CD14-positive monocyte (primary cell): ENCODE data around the gene SCN2B. TPM values are rescaled to one million over a fixed set of nuclear protein-coding genes. Genes with fewer than 3 reads are reported as not detected.

Experiments
- DNase-seq, 3 donors: peaks; one replicate each; pipeline ENCODE4 v3.0.0-alpha.2; 2011 to 2022
- H2AFZ ChIP-seq: 2 replicates; pipeline ENCODE4 v1.6.0; 2012; ENCODE audit warnings: mild to moderate bottlenecking, low read depth, low read length, inconsistent platforms; ENCODE audit not compliant: insufficient read depth, poor library complexity, severe bottlenecking
- H3K27ac ChIP-seq, 2 donors: 1 replicate in 1 of 2; 2 replicates in 1 of 2; pipeline ENCODE4 v1.5.1; 2012 to 2013; ENCODE audit warnings: low read length in 2 of 2, control low read depth in 1 of 2, inconsistent platforms in 1 of 2, low read depth in 1 of 2, mild to moderate bottlenecking in 1 of 2
- H3K27me3 ChIP-seq, 2 donors: one replicate each; pipeline versions ENCODE4 v1.6.0 to v1.6.1; 2011 to 2013; ENCODE audit warnings: low read length in 2 of 2; ENCODE audit not compliant: control insufficient read depth in 2 of 2, insufficient read depth in 2 of 2
- H3K36me3 ChIP-seq, 2 donors: replicated peaks in 1 of 2; 1 replicate in 1 of 2; 2 replicates in 1 of 2; pipeline versions ENCODE4 v1.5.1 to v1.6.1; 2012 to 2013; ENCODE audit warnings: low read length in 2 of 2, control low read depth in 1 of 2, inconsistent platforms in 1 of 2, mild to moderate bottlenecking in 1 of 2; ENCODE audit not compliant: insufficient read depth in 2 of 2, control insufficient read depth in 1 of 2
- H3K4me1 ChIP-seq, 2 donors: 1 replicate in 1 of 2; 2 replicates in 1 of 2; pipeline versions ENCODE4 v1.5.1 to v1.6.1; 2012 to 2013; ENCODE audit warnings: low read length in 2 of 2, control low read depth in 1 of 2, inconsistent platforms in 1 of 2, mild to moderate bottlenecking in 1 of 2, moderate library complexity in 1 of 2; ENCODE audit not compliant: insufficient read depth in 2 of 2, control insufficient read depth in 1 of 2
- H3K4me2 ChIP-seq: replicated peaks from 2 replicates; pipeline ENCODE3; 2012; ENCODE audit warnings: low read length, moderate library complexity, mild to moderate bottlenecking; ENCODE audit not compliant: poor library complexity, severe bottlenecking; ENCODE audit errors: extremely low read depth
- H3K4me3 ChIP-seq, 3 experiments: fragments of 200-600 bp in 1 of 3; sonication (generic) in 1 of 3; replicated peaks in 1 of 3; 1 replicate in 2 of 3; 2 replicates in 1 of 3; pipeline ENCODE4 v1.5.1; 2011 to 2013; ENCODE audit warnings: low read length in 3 of 3, mild to moderate bottlenecking in 3 of 3, control low read depth in 2 of 3, low read depth in 2 of 3, inconsistent platforms in 1 of 3, moderate library complexity in 1 of 3
- H3K79me2 ChIP-seq: 2 replicates; pipeline ENCODE4 v1.6.0; 2012; ENCODE audit warnings: mild to moderate bottlenecking, control low read depth, inconsistent platforms, low read length, moderate library complexity; ENCODE audit not compliant: insufficient read depth
- H3K9ac ChIP-seq: 2 replicates; pipeline ENCODE4 v1.6.0; 2017; ENCODE audit warnings: low read length, mild to moderate bottlenecking; ENCODE audit not compliant: insufficient read depth, poor library complexity, severe bottlenecking
- H3K9me3 ChIP-seq, 2 donors: replicated peaks in 1 of 2; 1 replicate in 1 of 2; 2 replicates in 1 of 2; pipeline versions ENCODE4 v1.5.1 to v1.6.1; 2012 to 2013; ENCODE audit warnings: low read length in 2 of 2, control low read depth in 1 of 2; ENCODE audit not compliant: control insufficient read depth in 1 of 2, insufficient read depth in 1 of 2
- H4K20me1 ChIP-seq: 2 replicates; pipeline ENCODE4 v1.6.0; 2012; ENCODE audit warnings: mild to moderate bottlenecking, low read length, control low read depth, moderate library complexity; ENCODE audit not compliant: insufficient read depth
- H3K27ac Mint-ChIP-seq, 7 donors: one replicate each; pipeline ENCODE4 v1.8.0; 2020; ENCODE audit warnings: mild to moderate bottlenecking in 7 of 7, mixed read lengths in 7 of 7, moderate library complexity in 6 of 7, inconsistent platforms in 2 of 7
- H3K27me3 Mint-ChIP-seq, 3 donors: one replicate each; pipeline ENCODE4 v1.8.0; 2021 to 2022; ENCODE audit warnings: low read depth in 3 of 3, mild to moderate bottlenecking in 3 of 3, mixed read lengths in 3 of 3, moderate library complexity in 3 of 3, inconsistent platforms in 1 of 3
- H3K36me3 Mint-ChIP-seq, 2 donors: one replicate each; pipeline ENCODE4 v1.8.0; 2020; ENCODE audit warnings: mixed read lengths in 2 of 2, inconsistent platforms in 1 of 2, mild to moderate bottlenecking in 1 of 2
- H3K4me1 Mint-ChIP-seq: one replicate; pipeline ENCODE4 v1.8.0; 2020; ENCODE audit warnings: mild to moderate bottlenecking, mixed read lengths
- H3K4me3 Mint-ChIP-seq, 2 donors: one replicate each; pipeline ENCODE4 v1.8.0; 2020; ENCODE audit warnings: mild to moderate bottlenecking in 2 of 2, mixed read lengths in 2 of 2, moderate library complexity in 1 of 2
- H3K9me3 Mint-ChIP-seq, 7 donors: one replicate each; pipeline ENCODE4 v1.8.0; 2020 to 2022; ENCODE audit warnings: mixed read lengths in 7 of 7, mild to moderate bottlenecking in 6 of 7, moderate library complexity in 6 of 7, inconsistent platforms in 2 of 7
- WGBS: methylation state at CpG from one replicate; pipeline ENCODE4 v1.1.5; 2013; ENCODE audit warnings: missing lambda C conversion rate; ENCODE audit not compliant: insufficient coverage; 5-methylcytosine and 5-hydroxymethylcytosine counted together
- intact Hi-C, 2 donors: fragments of 100-400 bp; cut with micrococcal nuclease; formaldehyde crosslinking; loops; one replicate each; pipeline versions ENCODE4 v1.15.0 to v1.15.1; 2023
- polyA plus RNA-seq, 3 donors: library from polyadenylated mRNA; depleted of rRNA in 1 of 3; unstranded in 2 of 3; stranded (reverse) in 1 of 3; fragments of 300-500 nt in 2 of 3; fragments of >200 nt in 1 of 3; fragmentation: Illumina TruSeq in 2 of 3; gene quantifications; 1 replicate in 2 of 3; 2 replicates in 1 of 3; pipeline ENCODE4 v1.2.3, GENCODE V29; 2012 to 2021
- TF ChIP-seq, protein P1 (sequence below): fragments of 200-600 bp; IDR thresholded peaks from one replicate; pipeline ENCODE4 v1.8.0; 2022; ENCODE audit warnings: antibody characterized with exemption, mild to moderate bottlenecking

Gene SCN2B
- polyA plus RNA-seq, 3 donors: 0.01 TPM; not detected in 2

DNA sequence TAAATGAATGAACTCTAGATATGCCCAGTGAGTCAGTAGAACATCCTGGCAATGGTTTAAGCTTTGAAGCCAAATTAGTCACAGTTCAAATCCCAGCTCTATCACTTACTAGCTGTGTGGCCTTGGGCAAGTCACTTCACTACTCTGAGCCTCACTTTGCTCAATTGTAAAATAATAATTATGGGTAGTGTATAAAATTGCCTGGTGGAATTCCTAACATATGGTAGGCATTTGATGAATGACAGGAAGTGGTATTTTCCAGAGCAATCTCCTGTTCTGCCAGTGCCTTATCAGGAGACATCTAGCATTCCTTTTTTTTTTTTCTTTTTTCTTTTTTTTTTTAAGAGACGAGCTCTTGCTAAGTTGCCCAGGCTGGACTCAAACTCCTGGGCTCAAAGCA lies 36.9 kb downstream of the SCN2B start:
- H3K27me3 ChIP-seq: no peaks in the 10 kb centered on the region

DNA sequence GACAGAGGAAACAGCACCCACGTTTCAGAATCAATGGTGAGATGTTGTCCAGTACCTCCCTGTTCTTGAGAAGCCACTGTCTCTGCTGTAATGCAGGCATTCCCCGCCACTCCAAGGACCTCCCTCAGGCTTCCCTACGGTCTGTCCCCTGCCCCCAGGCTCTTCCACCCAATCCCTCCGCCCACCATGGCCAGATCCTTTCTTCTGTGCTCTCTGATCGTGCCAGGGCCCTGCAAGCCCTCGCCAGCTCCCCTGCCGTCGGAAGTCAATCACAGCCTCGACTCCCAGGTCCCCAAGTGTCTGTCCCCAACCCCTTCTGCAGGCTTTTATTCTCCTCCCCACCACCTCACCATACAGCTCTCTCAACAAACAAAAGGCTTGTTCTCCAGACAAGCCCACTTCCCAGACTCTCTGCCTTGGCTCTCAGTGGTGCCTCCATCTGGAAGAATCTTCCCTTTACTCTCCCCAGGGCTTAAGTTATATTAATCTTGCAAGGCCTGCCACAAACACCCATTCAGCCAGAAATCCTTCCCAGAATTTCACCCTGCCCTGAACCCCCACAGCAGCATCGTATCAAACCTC lies 37.5 kb downstream of the SCN2B start:
- Histone ChIP-seq H3K27me3 (no peaks in the 10 kb centered on the region), H2AFZ (no peak overlapping the region), H3K79me2 (no peaks in the 10 kb centered on the region), H3K27ac (no peak overlapping the region), H3K4me3 (no peak overlapping the region), H3K9ac (no peak overlapping the region), H3K9me3 (no peaks in the 10 kb centered on the region), H3K4me1 (peaks cover 23 to 31% of the 10 kb centered on the region in 2 donors), H4K20me1 (no peaks in the 10 kb centered on the region), H3K36me3 (no peaks in the 10 kb centered on the region), H3K4me2 (no peak overlapping the region)
- Mint-ChIP-seq H3K9me3 (peaks cover 0 to 2% (median 0%) of the 10 kb centered on the region in 7 donors), H3K27ac (no peak overlapping the region), H3K36me3 (no peaks in the 10 kb centered on the region), H3K4me1 (peaks cover 34% of the 10 kb centered on the region), H3K4me3 (no peak overlapping the region), H3K27me3 (peaks cover 6 to 14% (median 13%) of the 10 kb centered on the region in 3 donors)
- TF ChIP-seq, protein P1, sequence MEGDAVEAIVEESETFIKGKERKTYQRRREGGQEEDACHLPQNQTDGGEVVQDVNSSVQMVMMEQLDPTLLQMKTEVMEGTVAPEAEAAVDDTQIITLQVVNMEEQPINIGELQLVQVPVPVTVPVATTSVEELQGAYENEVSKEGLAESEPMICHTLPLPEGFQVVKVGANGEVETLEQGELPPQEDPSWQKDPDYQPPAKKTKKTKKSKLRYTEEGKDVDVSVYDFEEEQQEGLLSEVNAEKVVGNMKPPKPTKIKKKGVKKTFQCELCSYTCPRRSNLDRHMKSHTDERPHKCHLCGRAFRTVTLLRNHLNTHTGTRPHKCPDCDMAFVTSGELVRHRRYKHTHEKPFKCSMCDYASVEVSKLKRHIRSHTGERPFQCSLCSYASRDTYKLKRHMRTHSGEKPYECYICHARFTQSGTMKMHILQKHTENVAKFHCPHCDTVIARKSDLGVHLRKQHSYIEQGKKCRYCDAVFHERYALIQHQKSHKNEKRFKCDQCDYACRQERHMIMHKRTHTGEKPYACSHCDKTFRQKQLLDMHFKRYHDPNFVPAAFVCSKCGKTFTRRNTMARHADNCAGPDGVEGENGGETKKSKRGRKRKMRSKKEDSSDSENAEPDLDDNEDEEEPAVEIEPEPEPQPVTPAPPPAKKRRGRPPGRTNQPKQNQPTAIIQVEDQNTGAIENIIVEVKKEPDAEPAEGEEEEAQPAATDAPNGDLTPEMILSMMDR: no peak
- WGBS: 80% methylated on average over 9 of the region's 10 CpGs
- no peak for DNase-seq
- intact Hi-C loops: no loop called here

More for the DNA sequence above, 36.9 kb downstream of the SCN2B start:
- TF ChIP-seq, protein P1: no peak
- Histone ChIP-seq H2AFZ (no peak overlapping the region), H3K9ac (no peak overlapping the region), H3K36me3 (no peaks in the 10 kb centered on the region), H3K79me2 (no peaks in the 10 kb centered on the region), H3K9me3 (no peaks in the 10 kb centered on the region), H3K4me2 (no peak overlapping the region), H4K20me1 (no peaks in the 10 kb centered on the region), H3K27ac (no peak overlapping the region), H3K4me1 (peaks cover 23 to 34% of the 10 kb centered on the region in 2 donors), H3K4me3 (no peak overlapping the region)
- Mint-ChIP-seq H3K4me3 (no peak overlapping the region), H3K4me1 (peaks cover 41% of the 10 kb centered on the region), H3K36me3 (no peaks in the 10 kb centered on the region), H3K9me3 (peaks cover 0 to 2% (median 0%) of the 10 kb centered on the region in 7 donors), H3K27me3 (peaks cover 6 to 16% (median 15%) of the 10 kb centered on the region in 3 donors), H3K27ac (no peak overlapping the region)
- DNase-seq: no peak
- intact Hi-C loops: no loop called here
- no CpG with 5 or more reads among the region's 1 CpG for WGBS
